Panc1 (cell line): Measurements from ENCODE around the gene CPSF6. TPM values are rescaled to one million over a fixed set of nuclear protein-coding genes. Genes with fewer than 3 reads are reported as not detected.
A peak's percentile ranks its signal among the peaks of the same experiment; 100 is the strongest.

ENCODE experiments used
- ATAC-seq: fragments of 200-7000 bp; cut with Tn5 transposase; 2 replicates; pipeline ENCODE4 v1.9.1; 2020; ENCODE audit warnings: mild to moderate bottlenecking, moderate library complexity
- BruUV-seq: library from RNA; stranded (reverse); fragments of 400-500 nt; replicated peaks from 2 replicates; lab custom pipeline; 2021; lab: Mats Ljungman, UMichigan
- CTCF ChIA-PET: fragments of 300-600 bp; sonication (Branson Sonifier 250); formaldehyde crosslinking; loops from one replicate; lab custom pipeline; 2022; ENCODE audit warnings: antibody characterized with exemption; lab: Charles Lee
- POLR2A ChIA-PET: fragments of 300-600 bp; sonication (Branson Sonifier 250); formaldehyde crosslinking; loops from one replicate; lab custom pipeline; 2022; ENCODE audit warnings: antibody characterized with exemption; lab: Charles Lee
- DNase-seq: peaks from one replicate; pipeline ENCODE4 v3.0.0-alpha.2; 2010; ENCODE audit warnings: low read depth, low spot score
- H3K27ac ChIP-seq: 2 replicates; pipeline ENCODE4 v1.5.1; 2011; ENCODE audit warnings: mild to moderate bottlenecking, low read length, inconsistent platforms
- H3K27me3 ChIP-seq: fragments of 200-500 bp; sonication (Bioruptor generic); 2 replicates; pipeline ENCODE4 v1.6.0; 2014; ENCODE audit warnings: low read length, inconsistent platforms; ENCODE audit not compliant: control insufficient read depth, insufficient read depth
- H3K36me3 ChIP-seq: fragments of 200-500 bp; sonication (Bioruptor generic); 2 replicates; pipeline ENCODE4 v1.5.1; 2014; ENCODE audit warnings: inconsistent platforms, mild to moderate bottlenecking, low read length, moderate library complexity; ENCODE audit not compliant: control insufficient read depth, insufficient read depth
- H3K4me1 ChIP-seq: 2 replicates; pipeline ENCODE4 v1.5.1; 2011; ENCODE audit warnings: inconsistent platforms, mild to moderate bottlenecking, low read length, moderate library complexity; ENCODE audit not compliant: control insufficient read depth, insufficient read depth
- H3K4me3 ChIP-seq, 2 experiments: 2 replicates each; pipeline ENCODE4 v1.5.1; 2011 to 2012; ENCODE audit warnings: low read depth in 2 of 2, low read length in 2 of 2, mild to moderate bottlenecking in 2 of 2, inconsistent platforms in 1 of 2, moderate library complexity in 1 of 2
- H3K9me3 ChIP-seq: fragments of 200-500 bp; sonication (Bioruptor generic); 2 replicates; pipeline ENCODE4 v1.5.1; 2014; ENCODE audit warnings: low read depth, mild to moderate bottlenecking, inconsistent platforms, low read length, moderate library complexity; ENCODE audit not compliant: control insufficient read depth, insufficient read depth
- POLR2AphosphoS5 ChIP-seq: IDR thresholded peaks from 2 replicates; pipeline ENCODE4 v1.6.1; 2012; ENCODE audit warnings: mild to moderate bottlenecking, low read depth, low read length, moderate library complexity
- SIN3A ChIP-seq: IDR thresholded peaks from 2 replicates; pipeline ENCODE4 v1.6.1; 2012; ENCODE audit warnings: low read depth, mild to moderate bottlenecking, low read length, moderate library complexity, borderline replicate concordance; ENCODE audit not compliant: insufficient read depth
- TCF7L2 ChIP-seq: IDR thresholded peaks from 2 replicates; pipeline ENCODE4 v1.6.1; 2011; ENCODE audit warnings: mild to moderate bottlenecking, low read depth, low read length, inconsistent platforms
- in situ Hi-C: cut with HindIII; loops from 2 replicates; pipeline ENCODE4 v1.10.0; 2016; ENCODE audit warnings: low sequenced_read_pairs, low pct_unique_long_range_greater_than_20kb
- intact Hi-C: fragments of 100-400 bp; cut with micrococcal nuclease; formaldehyde crosslinking; loops from one replicate; pipeline ENCODE4 v1.10.0; 2022; ENCODE audit not compliant: unreplicated experiment
- total RNA-seq: library from RNA; stranded (reverse); gene quantifications from one replicate; pipeline ENCODE4 v1.2.1, GENCODE V29; 2021; ENCODE audit not compliant: unreplicated experiment
- TF ChIP-seq, protein P1 (sequence below): fragments of 450-650 bp; IDR thresholded peaks from 2 replicates; pipeline ENCODE4 v1.5.1; 2017; ENCODE audit warnings: mild to moderate bottlenecking
- TF ChIP-seq, protein P2 (sequence below), 2 experiments: IDR thresholded peaks; 2 replicates each; pipeline ENCODE4 v1.6.1; 2011 to 2012; ENCODE audit warnings: low read depth in 2 of 2, control low read depth in 1 of 2, low read length in 1 of 2, mild to moderate bottlenecking in 1 of 2, moderate library complexity in 1 of 2; ENCODE audit not compliant: insufficient read depth in 1 of 2

Gene CPSF6
- total RNA-seq, 1 experiment from 2014 or later, result 82.0 TPM

- no peaks in the 10 kb centered on the region for H3K4me1 ChIP-seq
- POLR2A ChIA-PET, result no interaction called here
- BruUV-seq, result no TSS peak
- no peak overlapping the region for H3K27ac ChIP-seq
- ATAC-seq (peak; percentile 98), DNase-seq (peak; percentile 77)
- H3K36me3 ChIP-seq, result no peaks in the 10 kb centered on the region
- intact Hi-C loops, result no loop called here
- H3K27me3 ChIP-seq, result peaks cover 5% of the 10 kb centered on the region
- CTCF ChIA-PET, result interaction anchor here (0.5 to 1.0 kb wide), 4 partner anchors 66 to 349 kb away, joined by 3 to 9 read pairs (median 4); no protein-coding TSS in a partner anchor
- TF ChIP-seq, protein P1, sequence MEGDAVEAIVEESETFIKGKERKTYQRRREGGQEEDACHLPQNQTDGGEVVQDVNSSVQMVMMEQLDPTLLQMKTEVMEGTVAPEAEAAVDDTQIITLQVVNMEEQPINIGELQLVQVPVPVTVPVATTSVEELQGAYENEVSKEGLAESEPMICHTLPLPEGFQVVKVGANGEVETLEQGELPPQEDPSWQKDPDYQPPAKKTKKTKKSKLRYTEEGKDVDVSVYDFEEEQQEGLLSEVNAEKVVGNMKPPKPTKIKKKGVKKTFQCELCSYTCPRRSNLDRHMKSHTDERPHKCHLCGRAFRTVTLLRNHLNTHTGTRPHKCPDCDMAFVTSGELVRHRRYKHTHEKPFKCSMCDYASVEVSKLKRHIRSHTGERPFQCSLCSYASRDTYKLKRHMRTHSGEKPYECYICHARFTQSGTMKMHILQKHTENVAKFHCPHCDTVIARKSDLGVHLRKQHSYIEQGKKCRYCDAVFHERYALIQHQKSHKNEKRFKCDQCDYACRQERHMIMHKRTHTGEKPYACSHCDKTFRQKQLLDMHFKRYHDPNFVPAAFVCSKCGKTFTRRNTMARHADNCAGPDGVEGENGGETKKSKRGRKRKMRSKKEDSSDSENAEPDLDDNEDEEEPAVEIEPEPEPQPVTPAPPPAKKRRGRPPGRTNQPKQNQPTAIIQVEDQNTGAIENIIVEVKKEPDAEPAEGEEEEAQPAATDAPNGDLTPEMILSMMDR, result peak; percentile 97
- TF ChIP-seq TCF7L2, result no peak
- TF ChIP-seq POLR2AphosphoS5, result no peak
- in situ Hi-C loops, result no loop called here
- no peaks in the 10 kb centered on the region for H3K9me3 ChIP-seq
- no peak overlapping the region for H3K4me3 ChIP-seq
Observed at GRCh38 chr12:69290545-69291277, 51.3 kb downstream of the CPSF6 start.

DNA sequence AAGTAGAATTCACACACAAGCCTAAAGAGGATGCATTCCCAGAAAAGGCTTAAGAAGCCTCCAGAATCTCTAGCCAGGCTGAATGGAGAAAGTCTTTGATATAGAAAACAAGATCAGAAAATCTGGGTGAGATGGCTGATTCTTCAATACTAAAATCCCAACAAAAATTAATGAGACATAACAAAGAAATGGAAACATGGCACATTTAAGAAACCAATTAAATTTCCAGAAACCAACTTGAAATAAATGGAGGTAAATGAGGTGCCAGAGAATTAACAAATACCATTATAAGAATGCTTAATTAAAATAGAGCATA is 51.9 kb downstream of the CPSF6 start:
- no peak overlapping the region for H3K27ac ChIP-seq
- ChIA-PET POLR2A (no interaction called here), CTCF (interaction anchor here (0.5 to 1.0 kb wide), 3 partner anchors 66 to 336 kb away, joined by 3 to 4 read pairs (median 3); no protein-coding TSS in a partner anchor)
- DNase-seq, result no peak
- H3K9me3 ChIP-seq, result no peaks in the 10 kb centered on the region
- H3K4me3 ChIP-seq, result no peak overlapping the region
- no peaks in the 10 kb centered on the region for H3K36me3 ChIP-seq
- no TSS peak for BruUV-seq
- intact Hi-C loops, result no loop called here
- in situ Hi-C loops, result no loop called here
- no peaks in the 10 kb centered on the region for H3K4me1 ChIP-seq
- peaks cover 5% of the 10 kb centered on the region for H3K27me3 ChIP-seq
- ATAC-seq, result no peak
- no peak for TF ChIP-seq POLR2AphosphoS5
- TF ChIP-seq, protein P2, sequence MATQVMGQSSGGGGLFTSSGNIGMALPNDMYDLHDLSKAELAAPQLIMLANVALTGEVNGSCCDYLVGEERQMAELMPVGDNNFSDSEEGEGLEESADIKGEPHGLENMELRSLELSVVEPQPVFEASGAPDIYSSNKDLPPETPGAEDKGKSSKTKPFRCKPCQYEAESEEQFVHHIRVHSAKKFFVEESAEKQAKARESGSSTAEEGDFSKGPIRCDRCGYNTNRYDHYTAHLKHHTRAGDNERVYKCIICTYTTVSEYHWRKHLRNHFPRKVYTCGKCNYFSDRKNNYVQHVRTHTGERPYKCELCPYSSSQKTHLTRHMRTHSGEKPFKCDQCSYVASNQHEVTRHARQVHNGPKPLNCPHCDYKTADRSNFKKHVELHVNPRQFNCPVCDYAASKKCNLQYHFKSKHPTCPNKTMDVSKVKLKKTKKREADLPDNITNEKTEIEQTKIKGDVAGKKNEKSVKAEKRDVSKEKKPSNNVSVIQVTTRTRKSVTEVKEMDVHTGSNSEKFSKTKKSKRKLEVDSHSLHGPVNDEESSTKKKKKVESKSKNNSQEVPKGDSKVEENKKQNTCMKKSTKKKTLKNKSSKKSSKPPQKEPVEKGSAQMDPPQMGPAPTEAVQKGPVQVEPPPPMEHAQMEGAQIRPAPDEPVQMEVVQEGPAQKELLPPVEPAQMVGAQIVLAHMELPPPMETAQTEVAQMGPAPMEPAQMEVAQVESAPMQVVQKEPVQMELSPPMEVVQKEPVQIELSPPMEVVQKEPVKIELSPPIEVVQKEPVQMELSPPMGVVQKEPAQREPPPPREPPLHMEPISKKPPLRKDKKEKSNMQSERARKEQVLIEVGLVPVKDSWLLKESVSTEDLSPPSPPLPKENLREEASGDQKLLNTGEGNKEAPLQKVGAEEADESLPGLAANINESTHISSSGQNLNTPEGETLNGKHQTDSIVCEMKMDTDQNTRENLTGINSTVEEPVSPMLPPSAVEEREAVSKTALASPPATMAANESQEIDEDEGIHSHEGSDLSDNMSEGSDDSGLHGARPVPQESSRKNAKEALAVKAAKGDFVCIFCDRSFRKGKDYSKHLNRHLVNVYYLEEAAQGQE (IDR thresholded peaks at IDR 0.05; ENCODE audit: insufficient read depth in 1 of 2, low read depth in 2 of 2, low read length in 1 of 2), result no peak
- TF ChIP-seq, protein P1, result no peak; the same call in none of the 2 replicates
- no peak for TF ChIP-seq SIN3A
- TF ChIP-seq TCF7L2, result no peak
